Panc1 (cell line): ENCODE data around the gene GNLY. TPM values are rescaled to one million over a fixed set of nuclear protein-coding genes. Genes with fewer than 3 reads are reported as not detected.

Experiments used
- ATAC-seq: fragments of 200-7000 bp; cut with Tn5 transposase; 2 replicates; pipeline ENCODE4 v1.9.1; 2020; ENCODE audit warnings: mild to moderate bottlenecking, moderate library complexity
- BruUV-seq: library from RNA; stranded (reverse); fragments of 400-500 nt; replicated peaks from 2 replicates; lab custom pipeline; 2021; lab: Mats Ljungman, UMichigan
- CTCF ChIA-PET: fragments of 300-600 bp; sonication (Branson Sonifier 250); formaldehyde crosslinking; loops from one replicate; lab custom pipeline; 2022; ENCODE audit warnings: antibody characterized with exemption; lab: Charles Lee
- POLR2A ChIA-PET: fragments of 300-600 bp; sonication (Branson Sonifier 250); formaldehyde crosslinking; loops from one replicate; lab custom pipeline; 2022; ENCODE audit warnings: antibody characterized with exemption; lab: Charles Lee
- DNase-seq: peaks from one replicate; pipeline ENCODE4 v3.0.0-alpha.2; 2010; ENCODE audit warnings: low read depth, low spot score
- H3K27ac ChIP-seq: 2 replicates; pipeline ENCODE4 v1.5.1; 2011; ENCODE audit warnings: mild to moderate bottlenecking, low read length, inconsistent platforms
- H3K27me3 ChIP-seq: fragments of 200-500 bp; sonication (Bioruptor generic); 2 replicates; pipeline ENCODE4 v1.6.0; 2014; ENCODE audit warnings: low read length, inconsistent platforms; ENCODE audit not compliant: control insufficient read depth, insufficient read depth
- H3K36me3 ChIP-seq: fragments of 200-500 bp; sonication (Bioruptor generic); 2 replicates; pipeline ENCODE4 v1.5.1; 2014; ENCODE audit warnings: inconsistent platforms, mild to moderate bottlenecking, low read length, moderate library complexity; ENCODE audit not compliant: control insufficient read depth, insufficient read depth
- H3K4me1 ChIP-seq: 2 replicates; pipeline ENCODE4 v1.5.1; 2011; ENCODE audit warnings: inconsistent platforms, mild to moderate bottlenecking, low read length, moderate library complexity; ENCODE audit not compliant: control insufficient read depth, insufficient read depth
- H3K4me3 ChIP-seq, 2 experiments: 2 replicates each; pipeline ENCODE4 v1.5.1; 2011 to 2012; ENCODE audit warnings: low read depth in 2 of 2, low read length in 2 of 2, mild to moderate bottlenecking in 2 of 2, inconsistent platforms in 1 of 2, moderate library complexity in 1 of 2
- H3K9me3 ChIP-seq: fragments of 200-500 bp; sonication (Bioruptor generic); 2 replicates; pipeline ENCODE4 v1.5.1; 2014; ENCODE audit warnings: low read depth, mild to moderate bottlenecking, inconsistent platforms, low read length, moderate library complexity; ENCODE audit not compliant: control insufficient read depth, insufficient read depth
- CTCF ChIP-seq: fragments of 450-650 bp; IDR thresholded peaks from 2 replicates; pipeline ENCODE4 v1.5.1; 2017; ENCODE audit warnings: mild to moderate bottlenecking
- POLR2AphosphoS5 ChIP-seq: IDR thresholded peaks from 2 replicates; pipeline ENCODE4 v1.6.1; 2012; ENCODE audit warnings: mild to moderate bottlenecking, low read depth, low read length, moderate library complexity
- REST ChIP-seq, 2 experiments: IDR thresholded peaks; 2 replicates each; pipeline ENCODE4 v1.6.1; 2011 to 2012; ENCODE audit warnings: low read depth in 2 of 2, control low read depth in 1 of 2, low read length in 1 of 2, mild to moderate bottlenecking in 1 of 2, moderate library complexity in 1 of 2; ENCODE audit not compliant: insufficient read depth in 1 of 2
- SIN3A ChIP-seq: IDR thresholded peaks from 2 replicates; pipeline ENCODE4 v1.6.1; 2012; ENCODE audit warnings: low read depth, mild to moderate bottlenecking, low read length, moderate library complexity, borderline replicate concordance; ENCODE audit not compliant: insufficient read depth
- TCF7L2 ChIP-seq: IDR thresholded peaks from 2 replicates; pipeline ENCODE4 v1.6.1; 2011; ENCODE audit warnings: mild to moderate bottlenecking, low read depth, low read length, inconsistent platforms
- in situ Hi-C: cut with HindIII; loops from 2 replicates; pipeline ENCODE4 v1.10.0; 2016; ENCODE audit warnings: low sequenced_read_pairs, low pct_unique_long_range_greater_than_20kb
- intact Hi-C: fragments of 100-400 bp; cut with micrococcal nuclease; formaldehyde crosslinking; loops from one replicate; pipeline ENCODE4 v1.10.0; 2022; ENCODE audit not compliant: unreplicated experiment
- total RNA-seq: library from RNA; stranded (reverse); gene quantifications from one replicate; pipeline ENCODE4 v1.2.1, GENCODE V29; 2021; ENCODE audit not compliant: unreplicated experiment

Gene GNLY
- total RNA-seq, 1 experiment from 2014 or later = not detected

GRCh38 chr2:85663594-85664565 is 30.3 kb upstream of the GNLY start:
- Histone ChIP-seq H3K36me3 (no peaks in the 10 kb centered on the region), H3K4me3 (no peak overlapping the region), H3K4me1 (no peaks in the 10 kb centered on the region), H3K9me3 (no peaks in the 10 kb centered on the region), H3K27me3 (no peaks in the 10 kb centered on the region), H3K27ac (no peak overlapping the region)
- ATAC-seq (no peak), DNase-seq (no peak)
- in situ Hi-C loops (no loop called here), intact Hi-C loops (no loop called here)
- CTCF ChIA-PET = no interaction called here
- no TSS peak for BruUV-seq
- no peak for TF ChIP-seq CTCF
- TF ChIP-seq REST (IDR thresholded peaks at IDR 0.05; ENCODE audit: insufficient read depth in 1 of 2, low read depth in 2 of 2, low read length in 1 of 2) = no peak
- TF ChIP-seq POLR2AphosphoS5 = no peak
- no peak for TF ChIP-seq TCF7L2
- no peak for TF ChIP-seq SIN3A
- POLR2A ChIA-PET = no interaction called here

- ChIA-PET CTCF (interaction anchor here (0.5 kb wide), 1 partner anchor 30 kb away, joined by 6 read pairs; no protein-coding TSS in a partner anchor), POLR2A (no interaction called here)
- TF ChIP-seq SIN3A (no peak), CTCF (no peak), TCF7L2 (no peak), POLR2AphosphoS5 (no peak), REST (IDR thresholded peaks at IDR 0.05; ENCODE audit: insufficient read depth in 1 of 2, low read depth in 2 of 2, low read length in 1 of 2) (no peak)
- Histone ChIP-seq H3K27me3 (no peaks in the 10 kb centered on the region), H3K9me3 (no peaks in the 10 kb centered on the region), H3K27ac (no peak overlapping the region), H3K4me1 (no peaks in the 10 kb centered on the region), H3K4me3 (no peak overlapping the region), H3K36me3 (no peaks in the 10 kb centered on the region)
- in situ Hi-C loops = no loop called here
- intact Hi-C loops = no loop called here
- DNase-seq = no peak
- ATAC-seq = no peak
- no TSS peak for BruUV-seq
These were observed 28.8 kb upstream of the GNLY start for GRCh38 chr2:85665264-85665937.
